Measurements from ENCODE around the gene TSC2.
"Not testable (repeated sequence)": the region's sequence is repeated elsewhere in the genome, so short reads cannot be mapped to it uniquely, and the experiment has no call there.

The TSC2 gene

GRCh38 chr16:2011726-2012125, 36.1 kb upstream of the TSC2 start:
- not testable (repeated sequence) for DNase-seq

DNA sequence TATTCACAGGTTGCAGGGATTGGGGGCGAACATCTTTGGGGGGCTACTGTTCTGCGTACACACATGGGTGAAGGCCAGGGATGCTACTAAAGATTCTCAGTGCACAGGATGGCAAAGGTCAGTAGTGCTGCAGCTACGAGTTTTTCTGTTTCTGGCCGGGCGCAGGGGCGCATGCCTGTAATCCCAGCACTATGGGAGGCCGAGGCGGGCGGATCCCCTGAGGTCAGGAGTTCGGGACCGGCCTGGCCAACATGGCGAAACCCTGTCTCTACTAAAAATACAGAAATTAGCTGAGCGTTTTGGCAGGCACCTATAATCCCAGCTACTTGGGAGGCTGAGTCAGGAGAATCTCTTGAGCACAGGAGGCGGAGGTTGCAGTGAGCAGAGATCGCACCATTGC, 34.3 kb upstream of the TSC2 start:
- no peak for DNase-seq

GRCh38 chr16:2015117-2015946, 32.5 kb upstream of the TSC2 start:
- DNase-seq: no peak

DNA sequence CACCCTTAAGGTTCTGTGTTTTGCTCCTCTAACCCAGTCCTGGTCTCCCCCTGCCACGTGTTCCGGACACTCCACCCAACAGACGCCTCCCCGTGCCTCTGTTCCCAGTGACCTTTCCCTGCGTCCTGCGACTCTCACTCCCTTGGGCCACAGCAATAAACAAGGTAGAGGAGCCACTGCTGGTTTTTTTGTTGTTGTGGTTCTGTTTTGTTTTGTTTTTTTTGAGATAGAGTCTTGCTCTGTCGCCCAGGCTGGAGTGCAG, 31.9 kb upstream of the TSC2 start:
- no peak for DNase-seq

- no peak for DNase-seq
These were observed 31.3 kb upstream of the TSC2 start for GRCh38 chr16:2016407-2016922.

DNA sequence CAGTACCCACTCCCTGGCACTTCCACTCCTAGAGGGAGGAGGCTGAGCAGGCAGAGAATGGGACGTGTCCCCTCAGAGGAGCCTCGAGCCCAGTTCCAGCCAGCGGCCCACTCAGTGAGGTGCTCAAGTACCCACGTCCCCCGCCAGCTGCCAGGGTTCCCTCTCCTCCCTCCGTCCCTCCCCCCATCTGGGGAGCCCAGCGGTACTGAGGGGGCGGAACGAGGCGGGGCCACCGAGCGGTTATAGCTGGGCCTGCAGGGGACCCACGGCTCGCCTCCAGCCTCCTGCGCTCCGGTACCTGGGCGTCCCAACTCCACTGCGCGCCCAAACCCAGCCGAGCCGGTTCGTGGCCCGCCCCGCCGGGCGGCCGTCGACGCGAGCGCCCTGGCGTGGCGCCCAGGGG, 28.3 kb upstream of the TSC2 start, which contains the start of gene NPW:
TSS of gene NPW (plus strand) at position 268 of the 403 bp plus-strand sequence.
- no peak for DNase-seq

DNA sequence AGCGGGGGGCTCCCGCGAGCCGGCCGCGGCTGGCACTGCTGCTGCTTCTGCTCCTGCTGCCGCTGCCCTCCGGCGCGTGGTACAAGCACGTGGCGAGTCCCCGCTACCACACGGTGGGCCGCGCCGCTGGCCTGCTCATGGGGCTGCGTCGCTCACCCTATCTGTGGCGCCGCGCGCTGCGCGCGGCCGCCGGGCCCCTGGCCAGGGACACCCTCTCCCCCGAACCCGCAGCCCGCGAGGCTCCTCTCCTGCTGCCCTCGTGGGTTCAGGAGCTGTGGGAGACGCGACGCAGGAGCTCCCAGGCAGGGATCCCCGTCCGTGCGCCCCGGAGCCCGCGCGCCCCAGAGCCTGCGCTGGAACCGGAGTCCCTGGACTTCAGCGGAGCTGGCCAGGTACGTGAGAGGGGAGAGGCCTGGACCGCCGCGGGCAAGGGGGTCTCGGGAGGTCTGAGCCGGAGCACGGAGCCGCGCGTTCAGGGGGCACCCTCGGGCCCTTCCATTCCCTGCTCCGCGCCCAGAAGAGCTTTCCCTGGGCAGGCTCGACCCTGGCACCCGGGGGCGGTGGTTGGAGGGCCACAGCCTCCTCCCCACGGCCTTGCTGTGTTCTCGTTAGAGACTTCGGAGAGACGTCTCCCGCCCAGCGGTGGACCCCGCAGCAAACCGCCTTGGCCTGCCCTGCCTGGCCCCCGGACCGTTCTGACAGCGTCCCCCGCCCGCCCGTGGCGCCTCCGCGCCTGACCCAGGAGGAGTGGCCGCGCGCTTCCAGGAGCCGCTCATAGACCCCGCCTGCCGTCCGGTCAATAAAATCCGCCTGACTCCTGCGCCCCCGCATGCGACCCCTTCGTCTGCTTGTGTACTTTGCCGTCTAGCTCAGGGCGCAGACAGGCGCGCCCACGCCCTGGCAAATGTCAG, 27.6 kb upstream of the TSC2 start:
- no peak for DNase-seq

- no peak for DNase-seq
These were observed 25.1 kb upstream of the TSC2 start for GRCh38 chr16:2022723-2023091.

DNA sequence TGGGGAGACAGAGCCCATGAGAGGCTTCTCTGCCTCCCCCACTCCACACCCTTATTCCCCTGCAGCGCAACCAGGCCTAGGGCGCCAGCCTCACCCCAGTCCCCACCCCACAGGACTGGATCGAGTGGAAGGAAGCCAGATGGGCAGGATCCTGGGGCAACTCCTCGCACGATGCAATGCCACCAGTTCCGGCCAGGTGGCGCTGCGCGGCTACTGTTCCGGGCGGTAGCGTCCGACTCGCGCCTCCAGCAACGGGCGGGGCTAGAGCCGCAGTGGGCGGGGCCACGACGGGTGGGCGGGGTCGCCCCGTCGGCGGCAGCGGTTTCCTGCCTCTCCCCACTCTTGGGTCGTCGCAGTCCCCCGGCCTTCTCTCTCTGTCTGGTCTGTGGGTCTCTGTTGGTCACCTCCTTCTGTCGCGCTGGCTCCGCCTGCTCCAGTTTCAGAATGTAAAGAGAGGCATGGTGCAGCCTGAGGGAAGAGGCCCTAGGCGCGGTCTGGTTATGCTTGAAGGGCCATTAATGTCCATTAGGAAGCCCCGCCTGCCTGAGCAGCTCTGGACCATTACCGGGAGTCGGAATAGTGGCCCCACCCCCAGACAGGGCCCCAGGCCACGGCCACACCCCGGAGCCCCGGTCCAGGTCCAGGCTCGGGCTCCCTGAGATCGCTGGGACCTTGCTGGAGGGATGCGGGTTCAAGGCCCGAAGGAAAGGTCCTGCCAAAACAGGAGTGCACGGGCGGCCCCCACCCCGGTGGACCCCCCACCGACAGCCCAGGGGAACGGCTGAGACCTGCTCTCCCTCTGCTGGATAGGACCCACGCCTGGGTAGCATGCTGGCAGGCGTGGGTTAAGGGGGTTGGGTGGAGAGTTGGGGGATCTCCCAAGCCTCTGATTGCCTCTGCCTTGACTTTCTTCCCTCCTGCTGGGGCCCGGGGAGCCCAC, 24.4 kb upstream of the TSC2 start:
- peak; percentile 85 for DNase-seq

- DNase-seq: no peak
These were observed 23.8 kb upstream of the TSC2 start for GRCh38 chr16:2024032-2024420.

DNA sequence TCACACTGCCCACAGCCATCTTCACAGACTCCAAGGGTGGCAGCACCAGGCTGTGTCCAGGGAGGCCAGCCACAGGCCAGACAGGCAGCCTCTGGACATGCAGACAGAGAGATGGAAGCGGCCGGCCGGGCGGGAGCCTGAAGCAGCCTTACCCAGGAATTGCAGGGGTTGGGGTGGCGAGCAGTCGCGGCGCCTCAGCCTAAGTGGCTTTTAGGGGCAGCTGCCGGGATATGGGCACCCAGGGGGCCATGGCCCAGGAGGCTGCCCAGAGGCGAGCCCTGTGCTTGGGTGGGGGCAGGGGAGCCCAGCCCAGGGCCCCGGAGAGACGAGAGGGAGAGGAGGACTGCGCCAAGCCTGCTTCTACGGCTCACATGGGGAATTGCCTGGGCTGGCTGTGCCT, 22.5 kb upstream of the TSC2 start:
- no peak for DNase-seq

DNA sequence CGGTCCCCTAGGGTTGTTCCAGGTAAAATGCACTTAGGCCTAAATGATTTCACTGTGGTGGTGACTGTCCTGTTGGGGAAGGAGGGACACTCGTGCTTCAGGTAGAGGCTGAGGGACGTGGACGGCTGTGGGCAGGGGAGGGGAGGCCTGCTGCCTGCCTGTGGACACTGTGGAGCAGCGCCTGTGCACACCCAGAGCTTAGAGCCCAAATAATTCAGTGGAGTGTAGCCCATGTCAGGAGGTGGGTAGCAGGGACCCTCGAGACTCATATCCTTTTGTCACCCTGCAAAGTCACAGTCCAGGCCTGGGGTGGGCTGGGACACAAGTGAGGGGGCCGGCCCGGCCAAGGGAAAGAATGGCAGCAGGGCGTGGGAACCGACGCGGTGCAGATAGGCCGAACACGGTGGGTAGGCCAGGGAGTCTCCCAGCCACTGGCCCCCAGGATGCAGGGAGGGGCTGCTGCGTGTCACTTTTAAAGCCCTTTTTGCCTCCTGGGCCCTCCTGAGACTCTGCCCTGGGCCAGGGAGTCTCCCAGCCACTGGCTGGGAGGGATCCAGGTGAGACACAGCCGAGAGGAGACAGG, 21.8 kb upstream of the TSC2 start:
- no peak for DNase-seq

DNA sequence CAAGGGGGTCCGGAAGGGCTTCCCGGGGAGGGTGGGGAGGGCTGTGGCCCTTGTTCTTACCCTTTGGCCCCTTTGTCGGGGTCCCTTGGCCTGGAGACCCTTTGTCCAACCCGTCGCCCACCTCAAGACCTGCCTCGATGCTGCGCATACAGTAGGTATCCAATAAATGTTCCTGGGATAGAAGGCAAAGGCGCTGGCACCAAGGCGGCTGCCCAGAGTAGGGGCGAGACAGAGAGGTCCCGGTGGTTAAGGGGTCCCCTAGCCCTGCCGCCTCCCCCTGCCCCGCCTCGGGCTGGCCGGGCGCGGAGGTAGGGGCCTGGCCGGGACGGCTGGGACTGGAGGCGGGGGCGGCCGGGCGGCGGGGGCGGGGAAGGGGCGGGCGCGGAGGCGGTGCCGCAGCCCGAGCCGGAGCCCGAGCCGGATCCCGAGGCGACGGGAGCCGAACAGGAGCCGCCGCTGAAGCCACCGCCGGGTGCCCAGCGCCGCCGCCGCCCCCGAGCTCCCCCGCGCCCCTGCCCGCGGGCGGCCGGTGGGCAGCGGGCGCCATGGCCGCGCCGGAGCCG, 21.2 kb upstream of the TSC2 start, which contains the start of gene NHERF2:
TSS of gene NHERF2 (plus strand) at position 442 of the 563 bp plus-strand sequence. CDS start at position 546, 104 bp downstream.
- no peak for DNase-seq

DNA sequence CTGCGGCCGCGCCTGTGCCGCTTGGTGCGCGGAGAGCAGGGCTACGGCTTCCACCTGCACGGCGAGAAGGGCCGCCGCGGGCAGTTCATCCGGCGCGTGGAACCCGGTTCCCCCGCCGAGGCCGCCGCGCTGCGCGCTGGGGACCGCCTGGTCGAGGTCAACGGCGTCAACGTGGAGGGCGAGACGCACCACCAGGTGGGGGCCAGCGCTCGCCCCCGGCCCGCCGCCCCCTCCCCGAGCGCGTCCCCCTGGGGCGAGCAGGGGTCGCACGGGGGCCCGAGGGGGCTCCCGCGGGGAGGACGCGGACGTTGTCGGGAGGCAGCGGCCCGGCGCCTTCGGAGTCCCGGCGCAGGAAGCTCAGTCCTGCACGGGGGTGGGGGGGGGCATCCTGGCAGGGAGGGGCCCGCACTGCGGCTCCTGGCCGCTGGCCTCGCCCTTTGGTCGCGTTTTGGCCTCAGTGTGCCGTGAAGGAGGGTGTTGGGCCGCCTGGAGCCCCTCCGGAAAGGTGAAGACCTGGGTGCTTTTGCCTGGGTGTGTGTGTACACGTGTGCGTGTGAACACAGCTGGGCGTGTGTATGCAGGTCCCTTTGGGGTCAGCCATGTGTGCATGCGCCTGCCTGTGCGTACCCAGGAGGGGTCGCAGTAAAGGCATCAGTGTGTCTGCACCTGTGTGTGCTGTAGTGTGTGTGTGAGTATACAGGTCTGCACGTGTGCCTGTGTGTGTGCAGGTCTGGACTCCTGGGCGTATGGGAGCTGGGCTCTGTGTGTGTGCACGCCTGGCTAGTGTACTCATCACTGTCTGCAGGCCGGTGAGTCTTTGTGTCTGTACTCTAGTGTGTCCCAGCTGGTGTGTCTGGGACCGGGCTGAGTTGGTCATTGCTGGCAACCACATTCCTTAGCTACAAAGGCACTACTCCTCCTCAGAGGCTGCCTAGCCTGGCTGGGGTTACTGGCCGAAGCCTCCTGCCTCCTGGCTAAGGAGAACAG, 20.5 kb upstream of the TSC2 start:
- no peak for DNase-seq

DNA sequence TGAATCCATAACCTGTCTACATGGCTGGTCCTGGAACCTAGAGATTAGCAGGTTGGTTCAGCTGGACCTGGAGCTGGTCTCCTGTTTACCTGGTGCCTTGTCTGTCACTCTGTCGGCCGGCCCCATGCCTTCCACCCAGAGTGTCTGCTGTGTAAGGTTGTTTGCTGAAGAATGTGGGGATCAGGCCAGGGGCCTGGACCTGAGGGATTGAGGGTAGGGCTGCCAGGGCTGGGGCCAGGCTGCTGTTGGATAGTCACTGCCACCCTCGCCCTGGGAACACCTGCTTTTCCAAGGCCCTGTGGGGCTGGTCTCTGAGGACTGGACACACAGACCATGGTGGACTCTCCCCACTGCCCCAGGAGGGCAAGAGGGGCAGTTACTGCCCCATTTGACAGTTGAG, 19.6 kb upstream of the TSC2 start:
- no peak for DNase-seq

GRCh38 chr16:2028620-2029220, 19.1 kb upstream of the TSC2 start:
- DNase-seq: no peak

- DNase-seq: no peak
These were observed 18.4 kb upstream of the TSC2 start for GRCh38 chr16:2029350-2029749.

- no peak for DNase-seq
These were observed 17.7 kb upstream of the TSC2 start for GRCh38 chr16:2030036-2030435.

DNA sequence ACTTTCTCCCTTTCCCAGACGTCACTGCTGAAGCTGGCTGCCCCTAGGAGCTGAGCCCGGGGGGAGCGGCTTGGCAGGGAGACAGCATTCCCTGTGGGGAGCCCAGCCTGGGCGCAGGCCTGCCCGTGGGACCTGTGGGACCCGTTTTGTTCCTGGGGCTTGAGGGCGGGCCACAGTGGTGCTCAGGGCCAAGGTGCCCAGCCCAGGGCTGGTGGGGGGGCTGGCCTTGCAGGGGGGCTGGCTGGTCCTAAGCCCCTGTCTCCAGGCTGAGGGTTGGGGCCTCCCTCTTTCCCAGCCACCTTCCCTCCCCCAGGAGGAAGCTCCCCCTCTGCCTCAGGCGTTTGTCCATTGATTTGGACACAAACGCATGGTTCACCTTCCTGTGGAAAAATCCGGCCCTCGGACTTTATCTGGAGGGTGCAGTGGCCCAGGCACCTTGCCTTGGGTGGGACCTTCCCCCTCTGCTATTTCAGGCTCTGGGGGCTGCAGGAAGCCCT, 16.7 kb upstream of the TSC2 start:
- no peak for DNase-seq
